HCT116 (cell line): ENCODE measurements around the gene SCFD1. TPM values are rescaled to one million over a fixed set of nuclear protein-coding genes. Genes with fewer than 3 reads are reported as not detected.

Source experiments
- ATAC-seq: fragments of 200-7000 bp; cut with Tn5 transposase; 2 replicates; pipeline ENCODE4 v1.9.1; 2020; ENCODE audit warnings: mild to moderate bottlenecking, moderate library complexity
- BruUV-seq: library from RNA; stranded (reverse); fragments of 400-500 nt; replicated peaks from 2 replicates; lab custom pipeline; 2021; lab: Mats Ljungman, UMichigan
- CTCF ChIA-PET: fragments of 300-600 bp; sonication (Branson Sonifier 250); formaldehyde crosslinking; loops from one replicate; lab custom pipeline; 2021; ENCODE audit warnings: antibody characterized with exemption; lab: Charles Lee
- POLR2A ChIA-PET: fragments of 300-600, 350-600 bp; sonication (Branson Sonifier 250); formaldehyde crosslinking; loops from one replicate; lab custom pipeline; 2021; ENCODE audit warnings: antibody characterized with exemption; lab: Charles Lee
- RAD21 ChIA-PET, 2 experiments: fragments of 300-600 bp; sonication (Branson Sonifier 250); formaldehyde crosslinking; loops; one replicate each; lab custom pipeline; 2023; ENCODE audit warnings: low total read pairs in 2 of 2; ENCODE audit not compliant: uncharacterized antibody in 2 of 2, unreplicated experiment in 2 of 2, low non-redundant PET in 1 of 2; lab: Charles Lee
- DNase-seq: peaks from one replicate; pipeline ENCODE4 v3.0.0-alpha.2; 2010; ENCODE audit warnings: low read depth, low spot score
- H2AFZ ChIP-seq: fragments of 200-600 bp; shearing (Covaris generic), sonication (generic); 2 replicates; pipeline ENCODE4 v1.6.1; 2017; ENCODE audit warnings: low read depth, mixed run types, mixed read lengths, antibody characterized with exemption, low read length; ENCODE audit not compliant: poor library complexity, severe bottlenecking
- H3K27ac ChIP-seq: 2 replicates; pipeline ENCODE4 v1.5.1; 2012; ENCODE audit warnings: low read depth, low read length
- H3K27me3 ChIP-seq: fragments of 200-600 bp; sonication (generic); 2 replicates; pipeline ENCODE4 v1.6.1; 2016; ENCODE audit warnings: mixed run types, low read length, mixed read lengths; ENCODE audit not compliant: insufficient read depth
- H3K36me3 ChIP-seq, 2 experiments: fragments of 200-500 bp in 1 of 2; fragments of 200-600 bp in 1 of 2; sonication (Bioruptor generic) in 1 of 2; sonication (generic) in 1 of 2; 2 replicates each; pipeline versions ENCODE4 v1.5.1 to v1.6.1; 2014 to 2016; ENCODE audit warnings: low read length in 2 of 2, inconsistent platforms in 1 of 2, mixed read lengths in 1 of 2, mixed run types in 1 of 2; ENCODE audit not compliant: insufficient read depth in 2 of 2, control insufficient read depth in 1 of 2
- H3K4me1 ChIP-seq, 2 experiments: fragments of 200-600 bp in 1 of 2; sonication (generic) in 1 of 2; 2 replicates each; pipeline versions ENCODE4 v1.5.1 to v1.6.1; 2012 to 2017; ENCODE audit warnings: low read length in 2 of 2, inconsistent platforms in 1 of 2, mild to moderate bottlenecking in 1 of 2, mixed read lengths in 1 of 2, mixed run types in 1 of 2, moderate library complexity in 1 of 2; ENCODE audit not compliant: insufficient read depth in 2 of 2, control insufficient read depth in 1 of 2
- H3K4me2 ChIP-seq: fragments of 200-600 bp; sonication (generic); 2 replicates; pipeline ENCODE4 v1.6.1; 2017; ENCODE audit warnings: mixed run types, low read length, mixed read lengths
- H3K4me3 ChIP-seq, 2 experiments: fragments of 200-600 bp in 1 of 2; sonication (generic) in 1 of 2; replicated peaks in 1 of 2; 2 replicates each; pipeline ENCODE4 v1.5.1; 2011 to 2016; ENCODE audit warnings: low read length in 2 of 2, control low read depth in 1 of 2, low read depth in 1 of 2, mild to moderate bottlenecking in 1 of 2, mixed read lengths in 1 of 2, mixed run types in 1 of 2
- H3K79me2 ChIP-seq: fragments of 200-600 bp; sonication (generic); 2 replicates; pipeline ENCODE4 v1.6.1; 2017; ENCODE audit warnings: mild to moderate bottlenecking, mixed run types, low read length, moderate library complexity, mixed read lengths; ENCODE audit not compliant: insufficient read depth
- H3K9ac ChIP-seq: fragments of 200-600 bp; sonication (generic); 2 replicates; pipeline ENCODE4 v1.6.1; 2016; ENCODE audit warnings: low read length, mixed read lengths
- H3K9me2 ChIP-seq: fragments of 200-600 bp; sonication (generic), shearing (Covaris generic); 2 replicates; pipeline ENCODE4 v1.6.1; 2017; ENCODE audit warnings: mixed run types, mild to moderate bottlenecking, moderate library complexity; ENCODE audit not compliant: insufficient read depth
- H3K9me3 ChIP-seq, 2 experiments: fragments of 200-500 bp in 1 of 2; fragments of 200-600 bp in 1 of 2; sonication (Bioruptor generic) in 1 of 2; sonication (generic) in 1 of 2; 2 replicates each; pipeline ENCODE4 v1.6.1; 2014 to 2017; ENCODE audit warnings: low read length in 2 of 2, mixed read lengths in 2 of 2, inconsistent platforms in 1 of 2, low read depth in 1 of 2, mild to moderate bottlenecking in 1 of 2, mixed run types in 1 of 2, moderate library complexity in 1 of 2; ENCODE audit not compliant: control insufficient read depth in 1 of 2, insufficient read depth in 1 of 2
- H4K20me1 ChIP-seq: fragments of 200-600 bp; sonication (generic), shearing (Covaris generic); 2 replicates; pipeline ENCODE4 v1.6.1; 2017; ENCODE audit warnings: mixed run types, mild to moderate bottlenecking, moderate library complexity; ENCODE audit not compliant: insufficient read depth
- CBX3 ChIP-seq: IDR thresholded peaks from 2 replicates; pipeline ENCODE4 v1.6.1; 2012; ENCODE audit warnings: low read depth
- EGR1 ChIP-seq: IDR thresholded peaks from 2 replicates; pipeline ENCODE4 v1.6.1; 2012; ENCODE audit warnings: low read depth
- ZNF274 ChIP-seq: fragments of 200-500 bp; sonication (Bioruptor generic); IDR thresholded peaks from 2 replicates; pipeline ENCODE4 v1.6.1; 2014; ENCODE audit warnings: mild to moderate bottlenecking, low read depth, low read length, inconsistent platforms
- intact Hi-C: fragments of 100-400 bp; cut with micrococcal nuclease; formaldehyde crosslinking; loops from 2 replicates; pipeline ENCODE4 v1.10.0; 2022
- total RNA-seq: library from RNA; stranded (reverse); gene quantifications from one replicate; pipeline ENCODE4 v1.2.1, GENCODE V29; 2021; ENCODE audit not compliant: unreplicated experiment

The SCFD1 gene
- total RNA-seq, 1 experiment from 2014 or later = 71.1 TPM

- intact Hi-C loops = no loop called here
These were observed 137.3 kb downstream of the SCFD1 start for GRCh38 chr14:30759172-30760125.

GRCh38 chr14:30763891-30764290, 141.8 kb downstream of the SCFD1 start:
- intact Hi-C loops = no loop called here
- H3K4me1 ChIP-seq = no peaks in the 10 kb centered on the region
- BruUV-seq = no TSS peak
- no peaks in the 10 kb centered on the region for H3K9me2 ChIP-seq
- H3K9me3 ChIP-seq = peaks cover 0 to 10% of the 10 kb centered on the region in 2 experiments; a peak in 2 of 4 replicates
- H3K27ac ChIP-seq = no peak overlapping the region
- H2AFZ ChIP-seq = no peak overlapping the region
- H3K9ac ChIP-seq = no peak overlapping the region
- no peak overlapping the region for H3K4me3 ChIP-seq
- CTCF ChIA-PET = no interaction called here
- no peaks in the 10 kb centered on the region for H4K20me1 ChIP-seq
- TF ChIP-seq EGR1 = no peak
- peak; percentile 18; the same call in 1 of the 2 replicates for TF ChIP-seq CBX3
- DNase-seq = no peak
- RAD21 ChIA-PET = no interaction called here
- no peaks in the 10 kb centered on the region for H3K36me3 ChIP-seq
- H3K27me3 ChIP-seq = no peaks in the 10 kb centered on the region
- H3K4me2 ChIP-seq = no peak overlapping the region
- no peaks in the 10 kb centered on the region for H3K79me2 ChIP-seq
- no peak for ATAC-seq
- POLR2A ChIA-PET = no interaction called here

More at GRCh38 chr14:30759172-30760125, 137.3 kb downstream of the SCFD1 start:
- no peak overlapping the region for H3K4me3 ChIP-seq
- no peak for TF ChIP-seq ZNF274
- no peaks in the 10 kb centered on the region for H3K4me1 ChIP-seq
- H3K4me2 ChIP-seq = no peak overlapping the region
- no peak overlapping the region for H2AFZ ChIP-seq
- DNase-seq = no peak
- CTCF ChIA-PET = no interaction called here
- H3K27ac ChIP-seq = no peak overlapping the region
- POLR2A ChIA-PET = no interaction called here
- no peaks in the 10 kb centered on the region for H3K36me3 ChIP-seq
- H3K27me3 ChIP-seq = no peaks in the 10 kb centered on the region
- no peaks in the 10 kb centered on the region for H3K79me2 ChIP-seq
- H4K20me1 ChIP-seq = no peaks in the 10 kb centered on the region
- no TSS peak for BruUV-seq
- RAD21 ChIA-PET = no interaction called here
- no peak for ATAC-seq
- peaks cover 0 to 10% of the 10 kb centered on the region in 2 experiments; a peak in 2 of 4 replicates for H3K9me3 ChIP-seq
- H3K9me2 ChIP-seq = no peaks in the 10 kb centered on the region
- no peak overlapping the region for H3K9ac ChIP-seq
